ENCODE data around the gene RNF144A. TPM values are rescaled to one million over a fixed set of nuclear protein-coding genes. Genes with fewer than 3 reads are reported as not detected.
A peak's percentile ranks its signal among the peaks of the same experiment; 100 is the strongest.

RNF144A gene
- total RNA-seq, 6 experiments from 2014 or later, result 1.2 to 3.2 (median 2.0) TPM

GRCh38 chr2:7004636-7005035, 87.4 kb downstream of the RNF144A start:
- no peak overlapping the region for H3K4me3 ChIP-seq
- no peaks in the 10 kb centered on the region for H3K36me3 ChIP-seq
- H3K27ac ChIP-seq, result no peak overlapping the region
- ATAC-seq (no peak), DNase-seq (no peak)
- H3K27me3 ChIP-seq, result no peaks in the 10 kb centered on the region
- H3K9me3 ChIP-seq, result no peaks in the 10 kb centered on the region
- TF ChIP-seq CTCF (IDR thresholded peaks at IDR 0.05) (no peak), POLR2A (IDR thresholded peaks at IDR 0.05) (no peak)
- no peaks in the 10 kb centered on the region for H3K4me1 ChIP-seq
- WGBS (ENCODE audit: insufficient coverage, low coverage, low lambda C conversion rate, missing lambda C conversion rate), result 44% methylated on average over 4 of the region's 4 CpGs
- intact Hi-C loops (cut with DNase I), result no loop called here

- H3K27me3 ChIP-seq, result no peaks in the 10 kb centered on the region
- no peaks in the 10 kb centered on the region for H3K4me1 ChIP-seq
- no peak overlapping the region for H3K27ac ChIP-seq
- DNase-seq (no peak), ATAC-seq (no peak)
- WGBS (ENCODE audit: insufficient coverage, low coverage, low lambda C conversion rate, missing lambda C conversion rate), result 64% methylated on average over 9 of the region's 9 CpGs
- no peaks in the 10 kb centered on the region for H3K36me3 ChIP-seq
- H3K9me3 ChIP-seq, result no peaks in the 10 kb centered on the region
- intact Hi-C loops (cut with DNase I), result no loop called here
- TF ChIP-seq POLR2A (IDR thresholded peaks at IDR 0.05), result no peak
- no peak for TF ChIP-seq CTCF (IDR thresholded peaks at IDR 0.05)
- H3K4me3 ChIP-seq, result no peak overlapping the region
These were observed 90.3 kb downstream of the RNF144A start for GRCh38 chr2:7007488-7007845.

DNA sequence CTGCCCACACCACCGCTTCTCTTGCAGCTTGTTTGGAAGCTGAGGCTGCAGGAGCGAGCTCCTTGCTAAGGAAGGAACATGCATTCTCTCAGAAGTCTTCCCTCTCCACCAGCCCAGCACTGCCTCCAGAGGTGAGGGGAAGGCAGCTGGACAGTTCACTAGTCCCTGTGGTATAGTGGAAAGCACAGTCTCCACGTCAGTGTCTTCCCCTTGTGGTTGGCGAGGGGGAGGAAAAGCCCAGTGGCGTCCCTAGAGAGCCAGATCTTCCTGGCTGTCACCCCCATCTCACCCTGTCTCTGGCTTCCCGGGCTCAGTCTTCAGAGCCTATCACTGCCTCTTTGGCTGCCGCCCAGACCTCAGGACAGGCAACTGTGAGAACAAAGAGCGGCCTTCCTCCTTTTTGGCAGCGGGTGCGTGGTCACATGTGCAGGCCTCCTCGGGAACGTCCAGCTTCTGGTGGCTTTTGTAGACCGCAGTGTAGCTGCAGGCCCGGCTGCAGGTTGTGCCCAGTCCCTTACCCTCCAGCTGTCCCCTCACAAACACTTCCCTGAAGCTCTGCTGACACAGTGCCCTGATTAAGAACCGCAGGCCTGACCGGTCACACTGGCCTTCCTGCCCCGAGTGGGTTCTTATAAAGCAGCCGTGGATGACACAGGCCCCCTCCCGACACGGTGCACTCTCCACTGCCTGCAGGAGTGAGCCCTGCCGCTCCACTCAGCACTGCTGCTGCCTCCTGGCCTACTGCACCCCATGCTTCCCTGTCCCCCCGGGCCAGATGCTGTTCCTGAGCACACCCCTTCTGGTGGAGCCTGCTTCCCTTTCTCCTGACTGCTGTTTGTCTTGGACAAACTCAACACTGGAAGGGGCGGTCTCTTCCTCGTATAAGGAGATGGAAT, 90.9 kb downstream of the RNF144A start:
- no peak overlapping the region for H3K4me3 ChIP-seq
- no peaks in the 10 kb centered on the region for H3K9me3 ChIP-seq
- H3K4me1 ChIP-seq, result no peaks in the 10 kb centered on the region
- DNase-seq (peak; percentile 75 to 79 (median 78)), ATAC-seq (peak; percentile 62 to 83 (median 77))
- no peaks in the 10 kb centered on the region for H3K27me3 ChIP-seq
- H3K36me3 ChIP-seq, result no peaks in the 10 kb centered on the region
- TF ChIP-seq CTCF (IDR thresholded peaks at IDR 0.05), result peak in 2 of 4 donors; percentile 7 to 9
- TF ChIP-seq POLR2A (IDR thresholded peaks at IDR 0.05), result no peak
- intact Hi-C loops (cut with DNase I), result no loop called here
- no peak overlapping the region for H3K27ac ChIP-seq
- 71% methylated on average over 5 of the region's 24 CpGs for WGBS (ENCODE audit: insufficient coverage, low coverage, low lambda C conversion rate, missing lambda C conversion rate)

DNA sequence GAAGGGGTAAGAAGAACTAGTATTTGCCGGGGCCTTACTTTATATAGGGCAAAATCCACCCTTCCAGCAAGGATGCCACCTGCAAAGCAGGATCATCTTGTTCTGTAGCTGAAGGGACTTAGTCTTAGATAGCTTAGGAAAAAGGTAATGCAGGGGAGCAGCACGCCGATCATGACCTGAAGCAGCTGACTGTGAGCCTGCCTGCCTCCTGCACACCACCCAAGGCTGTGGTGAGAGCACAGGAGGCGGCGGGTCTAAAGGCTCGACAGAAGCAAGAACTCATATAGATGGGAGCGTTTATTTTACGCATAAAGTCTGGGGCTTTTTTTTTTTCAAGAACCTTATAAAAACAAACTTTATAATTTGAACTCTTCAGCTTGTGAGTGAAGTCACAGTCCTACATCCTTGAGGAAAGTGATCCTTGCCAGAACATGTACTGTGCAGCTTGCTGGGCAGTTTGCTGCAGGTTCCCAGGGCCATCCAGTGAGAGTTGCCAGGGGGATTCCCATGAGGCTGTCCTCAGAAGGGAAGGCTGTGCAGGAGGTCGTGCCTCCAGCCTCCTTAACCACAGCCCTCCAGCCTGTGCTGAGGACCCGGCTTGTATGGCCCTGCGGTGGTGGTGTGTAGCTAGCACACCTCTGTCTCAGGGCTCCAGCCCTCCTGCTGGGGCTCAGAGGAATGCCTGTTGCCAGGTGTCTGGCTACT, 92.1 kb downstream of the RNF144A start:
- intact Hi-C loops (cut with DNase I), result no loop called here
- no peak for ATAC-seq
- no peak for DNase-seq
- H3K9me3 ChIP-seq, result no peaks in the 10 kb centered on the region
- H3K27me3 ChIP-seq, result no peaks in the 10 kb centered on the region
- H3K27ac ChIP-seq, result no peak overlapping the region
- no peaks in the 10 kb centered on the region for H3K36me3 ChIP-seq
- H3K4me3 ChIP-seq, result no peak overlapping the region
- no peaks in the 10 kb centered on the region for H3K4me1 ChIP-seq
- 95% methylated on average over 9 of the region's 11 CpGs for WGBS (ENCODE audit: insufficient coverage, low coverage, low lambda C conversion rate, missing lambda C conversion rate)
- TF ChIP-seq POLR2A (IDR thresholded peaks at IDR 0.05) (no peak), CTCF (IDR thresholded peaks at IDR 0.05) (no peak)

Measured in right lobe of liver (tissue), 6 donors.